Kidney epithelial cell (primary cell): ENCODE measurements around the gene CWC15. TPM values are rescaled to one million over a fixed set of nuclear protein-coding genes. Genes with fewer than 3 reads are reported as not detected.

Source experiments
- DNase-seq: peaks from one replicate; pipeline ENCODE4 v3.0.0-alpha.2; 2010; ENCODE audit warnings: low read depth
- H3K27me3 ChIP-seq: 2 replicates; pipeline ENCODE4 v1.6.0; 2011; ENCODE audit warnings: low read length; ENCODE audit not compliant: control insufficient read depth, insufficient read depth
- H3K36me3 ChIP-seq: 2 replicates; pipeline ENCODE4 v1.5.1; 2011; ENCODE audit warnings: low read length; ENCODE audit not compliant: control insufficient read depth, insufficient read depth
- H3K4me3 ChIP-seq: 2 replicates; pipeline ENCODE4 v1.5.1; 2011; ENCODE audit warnings: low read depth, mild to moderate bottlenecking, control low read depth, low read length
- total RNA-seq: library from RNA; depleted of rRNA; stranded (reverse); fragments of >200 nt; gene quantifications from 2 replicates; pipeline ENCODE4 v1.2.3, GENCODE V29; 2015
- TF ChIP-seq, protein P1 (sequence below): IDR thresholded peaks from 2 replicates; pipeline ENCODE4 v1.5.1; 2011; ENCODE audit warnings: mild to moderate bottlenecking, moderate library complexity, low read length, control low read depth, inconsistent platforms; ENCODE audit not compliant: insufficient read depth, poor library complexity, severe bottlenecking

Gene CWC15
- total RNA-seq, 1 donor from 2014 or later: 43.4 TPM

DNA sequence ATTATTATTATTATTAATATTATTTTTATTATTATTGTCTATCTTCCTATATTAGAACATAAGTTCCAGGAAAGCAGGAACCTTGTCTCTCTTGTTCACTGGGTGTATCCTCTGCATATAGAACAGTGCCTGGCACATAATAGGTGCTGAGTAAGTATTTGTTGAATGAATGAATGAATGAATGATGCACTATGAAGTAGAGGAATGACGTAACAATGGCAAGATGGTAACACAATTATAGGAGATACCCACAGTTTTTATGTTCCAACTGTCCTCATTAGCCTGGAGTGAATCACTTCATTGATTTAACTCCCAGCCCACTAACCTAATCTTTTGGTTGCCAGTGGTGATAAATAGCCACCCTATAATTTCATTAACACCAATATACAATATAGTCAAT is 2.2 kb upstream of the CWC15 start:
- DNase-seq: no peak
- Histone ChIP-seq H3K36me3 (peaks cover 1% of the 10 kb centered on the region), H3K27me3 (no peaks in the 10 kb centered on the region), H3K4me3 (no peak overlapping the region)
- TF ChIP-seq, protein P1, sequence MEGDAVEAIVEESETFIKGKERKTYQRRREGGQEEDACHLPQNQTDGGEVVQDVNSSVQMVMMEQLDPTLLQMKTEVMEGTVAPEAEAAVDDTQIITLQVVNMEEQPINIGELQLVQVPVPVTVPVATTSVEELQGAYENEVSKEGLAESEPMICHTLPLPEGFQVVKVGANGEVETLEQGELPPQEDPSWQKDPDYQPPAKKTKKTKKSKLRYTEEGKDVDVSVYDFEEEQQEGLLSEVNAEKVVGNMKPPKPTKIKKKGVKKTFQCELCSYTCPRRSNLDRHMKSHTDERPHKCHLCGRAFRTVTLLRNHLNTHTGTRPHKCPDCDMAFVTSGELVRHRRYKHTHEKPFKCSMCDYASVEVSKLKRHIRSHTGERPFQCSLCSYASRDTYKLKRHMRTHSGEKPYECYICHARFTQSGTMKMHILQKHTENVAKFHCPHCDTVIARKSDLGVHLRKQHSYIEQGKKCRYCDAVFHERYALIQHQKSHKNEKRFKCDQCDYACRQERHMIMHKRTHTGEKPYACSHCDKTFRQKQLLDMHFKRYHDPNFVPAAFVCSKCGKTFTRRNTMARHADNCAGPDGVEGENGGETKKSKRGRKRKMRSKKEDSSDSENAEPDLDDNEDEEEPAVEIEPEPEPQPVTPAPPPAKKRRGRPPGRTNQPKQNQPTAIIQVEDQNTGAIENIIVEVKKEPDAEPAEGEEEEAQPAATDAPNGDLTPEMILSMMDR: no peak

DNA sequence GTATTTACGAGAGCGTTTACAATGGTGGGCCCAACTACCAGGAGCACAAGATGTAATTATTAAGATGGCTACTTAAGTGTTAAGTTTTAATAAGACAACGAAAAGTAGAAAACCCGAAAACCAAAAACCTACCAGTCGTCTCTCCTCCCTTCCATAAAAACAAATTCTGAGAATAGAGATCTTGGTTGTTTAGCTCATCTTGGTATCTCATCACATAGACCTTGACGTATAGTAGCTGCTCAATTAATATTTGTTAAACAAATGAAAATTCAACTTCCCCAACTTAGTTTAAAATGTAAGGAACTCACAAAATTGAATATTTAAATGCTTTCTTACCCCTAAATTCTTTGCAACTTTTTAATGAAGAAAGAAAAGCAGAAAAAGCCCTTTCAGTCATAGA is 822 bp upstream of the CWC15 start:
- no peak for DNase-seq
- peaks cover 4% of the 10 kb centered on the region for H3K36me3 ChIP-seq
- H3K27me3 ChIP-seq: no peaks in the 10 kb centered on the region
- H3K4me3 ChIP-seq: peak overlapping the region; percentile 99
- TF ChIP-seq, protein P1: no peak

- peak overlapping the region; percentile 99 for H3K4me3 ChIP-seq
- peaks cover 4% of the 10 kb centered on the region for H3K36me3 ChIP-seq
- no peak for DNase-seq
- TF ChIP-seq, protein P1: no peak
- H3K27me3 ChIP-seq: no peaks in the 10 kb centered on the region
Measured at GRCh38 chr11:94972700-94973098, 657 bp downstream of the CWC15 start.

DNA sequence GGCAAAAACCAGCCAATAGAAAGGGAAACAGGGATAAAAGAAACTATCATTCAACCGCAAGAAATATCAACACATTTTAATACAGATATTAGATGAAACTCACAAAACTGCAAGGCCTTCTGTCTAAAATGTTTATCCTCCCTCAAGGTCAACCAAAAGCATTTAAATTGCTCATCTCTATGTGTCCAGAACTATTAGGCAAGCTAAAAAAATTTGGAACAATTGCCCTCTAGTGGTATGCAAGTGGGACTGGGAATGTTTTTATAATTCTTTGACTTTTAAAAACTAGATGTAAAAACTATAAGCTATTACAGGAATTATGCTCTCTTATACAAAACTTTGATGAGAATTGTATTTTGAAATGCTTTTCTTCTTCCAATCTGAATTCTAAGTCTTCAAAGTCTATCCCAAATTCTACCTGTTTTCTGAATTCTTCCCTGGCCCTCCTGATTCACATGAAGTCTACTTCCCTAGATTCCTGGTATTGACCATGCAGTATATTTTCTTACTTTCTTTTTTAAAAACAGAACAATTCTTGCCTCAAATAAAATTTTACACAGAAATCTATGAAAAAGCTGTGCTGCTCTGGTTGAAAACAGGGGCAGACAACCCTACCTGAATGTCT is 4.9 kb downstream of the CWC15 start:
- no peaks in the 10 kb centered on the region for H3K27me3 ChIP-seq
- no peak for DNase-seq
- no peak overlapping the region for H3K4me3 ChIP-seq
- peaks cover 6% of the 10 kb centered on the region for H3K36me3 ChIP-seq
- TF ChIP-seq, protein P1: peak; percentile 47

GRCh38 chr11:94964934-94965333 is 8.4 kb downstream of the CWC15 start:
- Histone ChIP-seq H3K36me3 (peaks cover 2% of the 10 kb centered on the region), H3K4me3 (no peak overlapping the region), H3K27me3 (no peaks in the 10 kb centered on the region)
- TF ChIP-seq, protein P1: no peak
- DNase-seq: no peak

DNA sequence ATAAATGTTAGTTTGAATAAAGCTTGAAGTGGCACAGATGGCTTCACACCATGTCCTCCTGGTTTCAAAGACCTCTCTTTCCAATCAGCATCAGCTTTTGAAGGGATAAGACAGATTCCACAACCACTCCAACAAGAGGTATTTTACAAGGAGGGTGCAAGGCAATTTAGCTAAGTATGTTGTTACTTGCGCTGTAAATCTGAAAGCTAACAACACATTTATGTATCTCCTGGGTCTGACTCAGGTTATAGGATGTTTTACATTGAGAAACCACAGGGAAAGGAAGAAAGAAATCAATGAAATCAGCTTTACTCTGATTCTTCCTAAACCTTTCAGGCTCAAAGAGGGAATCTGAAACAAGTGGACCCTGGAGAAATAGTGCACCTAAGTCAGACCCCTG is 12.1 kb downstream of the CWC15 start:
- no peak for DNase-seq
- H3K27me3 ChIP-seq: no peaks in the 10 kb centered on the region
- TF ChIP-seq, protein P1: no peak
- no peak overlapping the region for H3K4me3 ChIP-seq
- H3K36me3 ChIP-seq: peaks cover 2% of the 10 kb centered on the region
